Esophagus muscularis mucosa (tissue), 4 donors: ENCODE measurements around the gene FNTB. TPM values are rescaled to one million over a fixed set of nuclear protein-coding genes. Genes with fewer than 3 reads are reported as not detected.

Experiments
- DNase-seq: peaks from one replicate; pipeline ENCODE4 v3.0.0-alpha.2; 2017; ENCODE audit errors: extremely low spot score
- H3K27ac ChIP-seq, 4 donors: fragments of 200-600 bp; sonication (generic); replicated peaks in 1 of 4; 1 replicate in 3 of 4; 2 replicates in 1 of 4; pipeline ENCODE4 v1.5.1; 2016 to 2019; ENCODE audit warnings: mild to moderate bottlenecking in 1 of 4
- H3K27me3 ChIP-seq, 4 donors: fragments of 200-600 bp; sonication (generic); one replicate each; pipeline versions ENCODE4 v1.5.1 to v1.6.0; 2016 to 2019
- H3K36me3 ChIP-seq, 4 donors: fragments of 200-600 bp; sonication (generic); one replicate each; pipeline ENCODE4 v1.5.1; 2016 to 2019
- H3K4me1 ChIP-seq, 4 donors: fragments of 200-600 bp; sonication (generic); one replicate each; pipeline ENCODE4 v1.5.1; 2016 to 2019
- H3K4me3 ChIP-seq, 4 donors: fragments of 200-600 bp; sonication (generic); 1 replicate in 2 of 4; 2 replicates in 2 of 4; pipeline ENCODE4 v1.5.1; 2016 to 2019; ENCODE audit warnings: mild to moderate bottlenecking in 4 of 4, moderate library complexity in 1 of 4
- H3K9me3 ChIP-seq, 4 donors: fragments of 200-600 bp; sonication (generic); 1 replicate in 3 of 4; 2 replicates in 1 of 4; pipeline ENCODE4 v1.5.1; 2016 to 2019
- CTCF ChIP-seq, 3 experiments: fragments of 200-600 bp in 2 of 3; fragments of 450-650 bp in 1 of 3; sonication (generic) in 2 of 3; IDR thresholded peaks; one replicate each; pipeline ENCODE4 v1.5.1; 2017 to 2019; ENCODE audit warnings: antibody characterized with exemption in 3 of 3, mild to moderate bottlenecking in 2 of 3, moderate library complexity in 1 of 3
- EP300 ChIP-seq: sonication (generic); formaldehyde crosslinking; IDR thresholded peaks from one replicate; pipeline ENCODE4 v1.6.1; 2017; ENCODE audit warnings: antibody characterized with exemption
- POLR2A ChIP-seq: fragments of 450-650 bp; IDR thresholded peaks from one replicate; pipeline ENCODE4 v1.6.1; 2017; ENCODE audit warnings: antibody characterized with exemption, moderate library complexity, mild to moderate bottlenecking, low read depth
- POLR2AphosphoS5 ChIP-seq, 2 donors: sonication (generic); formaldehyde crosslinking; IDR thresholded peaks; one replicate each; pipeline ENCODE4 v1.6.1; 2017; ENCODE audit warnings: antibody characterized with exemption in 2 of 2
- WGBS: methylation state at CpG from one replicate; pipeline ENCODE4 v1.1.5; 2018; 5-methylcytosine and 5-hydroxymethylcytosine counted together
- intact Hi-C: fragments of 100-400 bp; cut with DNase I; formaldehyde crosslinking; loops from one replicate; pipeline ENCODE4 v1.15.1; 2023
- total RNA-seq, 4 donors: library from RNA; depleted of rRNA; stranded (reverse); fragments of >200 nt; gene quantifications; one replicate each; pipeline versions ENCODE4 v1.1.0 to v1.2.1, GENCODE V29; 2016

FNTB gene
- total RNA-seq, 4 donors from 2014 or later = 10.3 to 20.7 (median 15.5) TPM

- H3K9me3 ChIP-seq = no peaks in the 10 kb centered on the region
- no peak for DNase-seq
- no peak overlapping the region for H3K4me3 ChIP-seq
- WGBS = 89% methylated on average over 7 of the region's 7 CpGs
- no peaks in the 10 kb centered on the region for H3K36me3 ChIP-seq
- H3K27ac ChIP-seq = no peak overlapping the region
- peaks cover 7 to 23% (median 20%) of the 10 kb centered on the region in 4 donors for H3K4me1 ChIP-seq
- intact Hi-C loops = no loop called here
- H3K27me3 ChIP-seq = peaks cover 0 to 11% (median 0%) of the 10 kb centered on the region in 4 donors
- no peak for TF ChIP-seq POLR2A
- no peak for TF ChIP-seq POLR2AphosphoS5 (IDR thresholded peaks at IDR 0.05)
- no peak for TF ChIP-seq EP300
- TF ChIP-seq CTCF (IDR thresholded peaks at IDR 0.05) = no peak
Measured at GRCh38 chr14:64968167-64968566, 18.5 kb upstream of the FNTB start.

- intact Hi-C loops = no loop called here
- no peaks in the 10 kb centered on the region for H3K9me3 ChIP-seq
- WGBS = 91% methylated on average over 6 of the region's 6 CpGs
- peaks cover 7 to 23% (median 20%) of the 10 kb centered on the region in 4 donors for H3K4me1 ChIP-seq
- no peaks in the 10 kb centered on the region for H3K36me3 ChIP-seq
- no peak overlapping the region for H3K4me3 ChIP-seq
- peaks cover 0 to 11% (median 0%) of the 10 kb centered on the region in 4 donors for H3K27me3 ChIP-seq
- DNase-seq = no peak
- TF ChIP-seq EP300 (no peak), POLR2A (no peak), POLR2AphosphoS5 (IDR thresholded peaks at IDR 0.05) (no peak), CTCF (IDR thresholded peaks at IDR 0.05) (no peak)
- H3K27ac ChIP-seq = no peak overlapping the region
Measured at GRCh38 chr14:64968651-64969050, 18.0 kb upstream of the FNTB start.

GRCh38 chr14:64970041-64970440 lies 16.7 kb upstream of the FNTB start:
- WGBS = 86% methylated on average over 3 of the region's 3 CpGs
- H3K4me3 ChIP-seq = no peak overlapping the region
- TF ChIP-seq POLR2AphosphoS5 (IDR thresholded peaks at IDR 0.05) (no peak), EP300 (no peak), POLR2A (no peak), CTCF (IDR thresholded peaks at IDR 0.05) (no peak)
- no peaks in the 10 kb centered on the region for H3K36me3 ChIP-seq
- peaks cover 7 to 23% (median 20%) of the 10 kb centered on the region in 4 donors for H3K4me1 ChIP-seq
- intact Hi-C loops = no loop called here
- no peaks in the 10 kb centered on the region for H3K9me3 ChIP-seq
- peaks cover 0 to 11% (median 0%) of the 10 kb centered on the region in 4 donors for H3K27me3 ChIP-seq
- DNase-seq = no peak
- H3K27ac ChIP-seq = no peak overlapping the region

GRCh38 chr14:64970776-64971477 lies 15.8 kb upstream of the FNTB start:
- Histone ChIP-seq H3K36me3 (no peaks in the 10 kb centered on the region), H3K27ac (no peak overlapping the region), H3K4me1 (peaks cover 7 to 23% (median 20%) of the 10 kb centered on the region in 4 donors), H3K9me3 (no peaks in the 10 kb centered on the region), H3K27me3 (peaks cover 0 to 11% (median 0%) of the 10 kb centered on the region in 4 donors), H3K4me3 (peak overlapping the region; percentile 61 to 80 (median 72))
- TF ChIP-seq POLR2A (no peak), CTCF (IDR thresholded peaks at IDR 0.05) (no peak), EP300 (no peak), POLR2AphosphoS5 (IDR thresholded peaks at IDR 0.05) (no peak)
- intact Hi-C loops = no loop called here
- DNase-seq = no peak
- 49% methylated on average over 5 of the region's 8 CpGs for WGBS
